GM21528 (cell line): ENCODE data around the gene EPN2.

Experiments
- ATAC-seq: cut with Tn5 transposase; IDR thresholded peaks from one replicate; pipeline ENCODE4 v1.9.1; 2021; ENCODE audit warnings: mild to moderate bottlenecking, moderate library complexity; ENCODE audit not compliant: unreplicated experiment, low FRiP score

Gene EPN2

DNA sequence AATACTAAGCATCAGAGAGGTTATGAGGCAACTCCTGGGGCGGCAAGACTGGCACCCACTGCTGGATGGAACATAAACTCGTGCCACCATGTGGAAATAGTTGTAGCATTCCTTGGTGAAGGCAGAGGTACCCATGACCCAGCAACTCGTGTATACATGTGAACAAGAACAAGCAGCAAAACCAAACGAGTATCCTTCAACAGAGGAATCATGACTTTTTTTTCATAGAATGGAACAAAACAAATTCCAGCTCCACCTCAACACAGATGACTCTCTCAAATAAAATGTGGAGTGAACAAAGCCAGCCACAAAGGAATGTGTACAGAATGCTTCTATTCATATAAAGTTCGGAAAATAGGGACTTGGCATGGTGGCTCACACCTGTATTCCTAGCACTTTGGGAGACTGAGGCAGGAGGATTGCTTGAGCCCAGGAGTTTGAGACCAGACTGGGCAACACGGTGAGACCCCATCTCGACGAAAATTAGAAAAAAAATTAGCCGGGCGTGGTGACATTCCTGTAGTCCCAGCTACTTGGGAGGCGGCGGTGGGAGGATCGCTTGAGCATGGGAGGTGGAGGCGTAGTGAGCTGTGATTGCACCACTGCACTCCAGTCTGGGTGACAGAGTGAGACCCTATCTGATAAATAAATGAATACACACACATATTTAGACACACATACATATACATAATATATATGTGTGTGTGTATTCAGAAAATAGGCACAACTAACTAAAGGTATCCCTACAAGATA lies 90.0 kb downstream of the EPN2 start:
- ATAC-seq = no peak

DNA sequence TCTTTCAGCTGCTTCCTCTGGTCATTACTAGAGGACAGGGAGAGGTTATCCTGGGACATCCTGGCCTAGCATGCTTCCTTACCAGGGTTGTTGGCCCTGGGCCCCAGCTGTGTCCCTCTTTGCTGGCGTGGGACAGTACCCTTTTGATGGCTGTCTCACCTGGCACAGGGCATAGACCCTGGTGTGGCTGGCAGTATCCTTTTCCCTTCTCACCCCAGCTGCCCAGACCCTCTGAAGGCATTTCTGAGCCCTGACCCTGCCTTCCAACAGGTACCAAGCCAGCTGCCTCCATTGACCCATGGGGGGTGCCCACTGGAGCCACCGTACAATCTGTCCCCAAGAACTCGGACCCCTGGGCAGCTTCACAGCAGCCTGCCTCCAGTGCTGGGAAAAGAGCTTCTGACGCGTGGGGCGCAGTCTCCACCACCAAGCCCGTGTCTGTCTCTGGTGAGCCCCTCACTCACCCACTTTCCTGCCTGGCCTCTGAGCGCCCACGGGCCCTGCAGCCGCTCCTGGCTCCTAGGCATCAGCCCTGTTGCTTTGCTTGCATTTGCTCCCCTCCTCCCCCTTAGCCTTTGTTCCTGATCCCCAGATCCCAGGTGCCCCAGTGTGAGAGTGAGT lies 91.4 kb downstream of the EPN2 start:
- no peak for ATAC-seq

DNA sequence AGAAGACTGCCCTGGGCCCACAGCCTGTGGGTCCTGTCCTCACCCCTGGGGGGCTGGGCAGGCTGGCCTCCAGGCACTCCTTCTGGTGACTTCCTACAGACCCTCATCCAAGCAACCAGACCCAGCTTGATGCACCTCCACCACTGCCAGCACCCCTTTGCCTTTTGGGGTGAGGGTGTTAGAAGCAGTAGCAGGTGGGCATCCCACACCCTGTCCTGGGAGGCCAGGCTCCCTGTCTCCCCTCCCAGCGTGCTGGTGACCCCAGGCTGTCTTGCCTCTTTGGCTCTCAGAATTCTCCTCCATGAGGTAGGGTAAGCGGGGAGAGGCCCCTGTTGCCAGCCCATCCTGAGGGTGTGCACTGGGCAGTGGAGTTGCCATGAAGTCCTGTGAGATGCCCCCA lies 92.0 kb downstream of the EPN2 start:
- no peak for ATAC-seq

DNA sequence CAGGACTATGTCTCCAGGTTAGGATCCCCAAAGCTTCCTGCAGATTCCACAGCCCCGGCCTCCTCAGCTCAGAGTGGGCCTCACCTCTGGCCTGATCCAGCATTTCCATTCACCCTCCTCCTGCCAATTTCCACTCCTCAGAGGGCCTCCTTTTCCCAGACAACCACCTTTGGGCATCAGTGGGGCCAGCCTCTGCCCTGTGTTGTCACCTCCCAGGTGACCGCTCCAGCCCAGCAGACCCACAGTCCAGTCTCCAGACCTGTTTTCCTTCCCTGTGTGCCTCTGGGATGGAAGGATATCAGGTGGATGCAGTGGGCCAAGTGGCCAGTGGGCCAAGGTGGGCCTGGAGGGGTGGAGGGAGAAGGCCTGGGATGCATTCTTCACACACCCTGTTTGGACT lies 92.7 kb downstream of the EPN2 start:
- no peak for ATAC-seq

- ATAC-seq = no peak
Measured at GRCh38 chr17:19330271-19330670, 93.1 kb downstream of the EPN2 start.

DNA sequence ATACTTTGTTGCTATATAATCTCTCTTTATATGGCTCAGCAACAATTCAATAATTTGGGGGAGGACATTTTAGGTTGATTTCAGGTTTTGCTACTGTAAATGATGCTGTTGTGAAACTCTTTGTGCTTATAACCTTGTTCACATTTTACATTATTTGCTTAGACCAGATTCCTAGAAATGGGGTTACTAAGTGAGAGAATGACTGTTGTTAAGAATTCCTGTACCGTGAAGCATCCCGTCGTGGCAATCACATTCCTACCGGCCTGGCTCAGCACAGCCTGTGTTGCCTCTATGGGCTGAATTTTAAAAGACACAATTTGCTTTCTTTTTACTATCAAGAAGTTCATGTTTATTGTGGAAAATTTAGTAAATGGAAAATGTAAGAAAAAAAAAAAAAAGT lies 94.0 kb downstream of the EPN2 start:
- no peak for ATAC-seq

GRCh38 chr17:19331543-19332245 lies 94.5 kb downstream of the EPN2 start:
- no peak for ATAC-seq

- ATAC-seq = no peak
Measured at GRCh38 chr17:19332371-19333131, 95.4 kb downstream of the EPN2 start.

DNA sequence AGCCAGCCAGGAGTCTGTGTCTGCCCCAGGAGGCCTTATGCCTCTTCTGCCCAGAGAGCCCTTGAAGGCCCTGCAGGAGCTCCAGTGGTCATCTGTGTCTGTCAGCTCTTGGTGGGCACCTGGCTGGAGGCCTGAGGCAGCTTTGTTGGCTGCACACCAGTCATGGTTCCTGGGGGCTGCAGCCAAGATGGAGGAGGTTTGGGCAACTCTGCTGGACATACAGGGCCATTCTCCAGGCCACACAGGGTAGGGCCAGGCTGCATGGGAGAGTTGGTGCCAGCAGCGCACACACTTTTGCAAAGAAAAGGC lies 95.9 kb downstream of the EPN2 start:
- ATAC-seq = no peak

- ATAC-seq = no peak
Measured at GRCh38 chr17:19333736-19334290, 96.6 kb downstream of the EPN2 start.

DNA sequence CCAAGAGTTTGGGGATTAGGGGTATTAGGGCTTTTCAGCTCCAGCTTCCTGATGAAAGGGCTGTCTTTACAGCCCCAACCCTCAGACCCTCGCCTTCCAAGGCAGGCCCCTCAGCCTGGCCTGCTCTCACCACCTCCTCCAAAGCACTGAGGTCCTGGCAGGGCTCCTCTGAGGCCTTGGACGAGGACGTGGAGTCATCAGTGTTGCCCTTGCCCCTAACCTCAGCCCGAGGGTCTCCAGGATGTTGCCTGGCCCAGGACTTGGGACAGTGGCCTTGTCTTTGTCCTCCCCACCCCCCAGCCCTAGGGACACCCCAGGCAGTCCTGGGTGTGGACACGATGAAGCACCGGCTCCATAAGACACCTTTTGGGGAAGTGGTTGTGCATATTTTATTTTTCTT lies 97.2 kb downstream of the EPN2 start:
- no peak for ATAC-seq

DNA sequence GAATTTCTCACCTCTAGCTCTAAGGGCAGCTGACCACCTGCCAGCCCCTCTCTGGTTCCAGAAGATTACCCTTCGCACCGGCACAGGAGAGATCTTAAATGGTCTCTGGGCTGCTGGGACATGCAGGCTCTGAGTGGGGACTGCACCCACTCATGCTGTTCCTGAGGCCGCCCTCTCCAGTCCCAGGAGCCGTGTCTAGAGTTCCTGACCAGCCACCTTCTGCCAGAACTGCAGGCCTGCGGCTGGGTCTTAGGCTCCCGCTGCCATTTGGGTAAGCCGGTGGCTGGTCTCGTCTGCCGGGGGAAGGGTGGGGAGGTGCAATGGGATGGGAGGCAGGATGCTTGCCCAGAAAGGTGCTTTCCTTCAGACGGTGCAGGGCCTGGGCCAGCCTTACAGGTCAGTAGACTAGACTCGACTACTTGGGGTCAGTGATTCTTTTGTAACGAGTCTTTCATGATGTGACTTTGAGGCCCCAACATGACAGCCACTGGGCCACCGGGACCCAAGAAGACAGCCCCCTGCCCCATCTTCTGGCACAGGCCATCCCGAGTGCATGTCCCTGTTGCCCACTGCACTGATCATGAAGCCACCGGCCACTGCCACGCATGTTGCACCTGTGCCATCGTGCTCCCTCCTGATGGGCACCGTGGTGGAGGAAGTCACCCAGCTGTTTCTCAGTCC lies 98.9 kb downstream of the EPN2 start:
- no peak for ATAC-seq

DNA sequence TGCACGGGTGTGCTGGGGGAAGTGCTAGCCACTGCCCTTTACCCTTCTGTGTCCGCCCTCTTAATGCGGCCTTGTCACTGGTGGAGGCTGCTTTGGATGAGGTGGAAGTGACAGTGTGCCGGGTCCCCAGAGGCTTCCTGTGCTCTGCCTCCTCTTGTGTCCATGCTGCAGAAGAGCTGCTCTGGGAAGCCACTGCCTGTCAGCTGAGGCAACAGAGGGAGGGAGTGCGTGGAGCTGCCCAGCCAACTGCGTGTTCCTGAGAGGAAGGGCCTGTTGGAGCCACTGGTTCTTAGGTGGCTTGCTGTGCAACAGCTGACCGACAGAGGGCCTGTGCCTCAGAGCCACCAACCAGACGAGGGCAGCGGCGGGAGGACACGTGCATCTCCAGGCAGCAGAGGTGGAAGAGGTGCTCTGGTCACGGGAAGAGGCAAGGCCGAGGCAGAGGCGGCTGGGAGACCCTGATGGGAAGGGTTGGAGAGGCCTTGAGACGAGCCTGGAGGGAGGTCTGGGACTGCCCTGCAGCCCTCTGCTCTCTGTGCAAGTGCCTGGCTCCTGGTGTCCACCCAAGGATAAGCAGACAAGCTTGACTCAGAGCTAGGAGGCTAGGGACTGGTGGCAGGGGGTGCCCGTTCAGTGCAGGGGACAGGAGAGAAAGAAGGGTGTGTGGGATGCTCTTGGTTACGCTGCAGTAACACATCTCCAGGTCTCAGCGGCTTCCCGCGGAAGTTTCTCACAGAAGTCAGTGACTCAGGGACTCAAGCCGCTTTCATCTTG lies 100.0 kb downstream of the EPN2 start:
- no peak for ATAC-seq

DNA sequence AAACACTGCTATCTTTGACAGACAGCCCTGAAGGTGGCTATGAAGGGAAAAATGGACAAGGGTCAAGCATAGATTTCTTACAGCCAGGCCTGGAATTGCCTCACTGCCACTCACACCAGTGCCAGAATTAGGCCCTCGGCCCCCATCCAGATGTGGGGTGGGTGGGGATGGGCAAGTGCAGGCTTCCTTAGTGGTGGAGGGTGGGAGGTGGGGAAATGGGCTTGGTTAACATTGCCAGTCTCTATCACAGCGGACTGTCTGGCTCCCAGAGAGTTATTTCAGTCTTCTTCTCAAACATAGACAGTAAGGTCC lies 100.5 kb downstream of the EPN2 start:
- ATAC-seq = no peak

GRCh38 chr17:19338031-19338990 lies 101.1 kb downstream of the EPN2 start:
- ATAC-seq = no peak

GRCh38 chr17:19339341-19339815 lies 102.2 kb downstream of the EPN2 start:
- ATAC-seq = no peak

- no peak for ATAC-seq
Measured at GRCh38 chr17:19341211-19341631, 104.1 kb downstream of the EPN2 start.
